GM18868 (cell line): Measurements from ENCODE around the gene SLC5A1.

Source experiments
- ATAC-seq: cut with Tn5 transposase; IDR thresholded peaks from one replicate; pipeline ENCODE4 v1.9.1; 2021; ENCODE audit warnings: mild to moderate bottlenecking, moderate library complexity; ENCODE audit not compliant: unreplicated experiment

Gene SLC5A1

DNA sequence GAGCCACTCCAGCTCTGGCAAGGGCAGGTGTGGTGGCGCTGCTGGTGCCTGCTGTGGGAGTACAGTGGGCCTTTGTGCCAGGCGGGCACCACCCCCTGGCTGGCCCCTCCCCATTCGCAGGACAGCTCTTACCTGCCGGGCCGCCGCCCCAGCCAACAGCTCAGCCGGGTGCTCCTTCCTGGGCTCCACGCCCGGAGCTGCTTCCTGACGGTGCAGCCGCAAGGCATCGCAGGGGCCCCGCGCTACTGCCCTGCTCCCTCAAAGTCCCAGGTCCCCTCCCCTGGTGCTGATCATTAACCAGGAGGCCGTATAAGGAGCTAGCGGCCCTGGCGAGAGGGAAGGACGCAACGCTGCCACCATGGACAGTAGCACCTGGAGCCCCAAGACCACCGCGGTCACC lies at the start of gene SLC5A1:
Gene SLC5A1, plus strand, starts transcription at position 338 of the 400 bp plus-strand sequence. Its CDS starts 21 bp downstream, at position 359.
- ATAC-seq = no peak

DNA sequence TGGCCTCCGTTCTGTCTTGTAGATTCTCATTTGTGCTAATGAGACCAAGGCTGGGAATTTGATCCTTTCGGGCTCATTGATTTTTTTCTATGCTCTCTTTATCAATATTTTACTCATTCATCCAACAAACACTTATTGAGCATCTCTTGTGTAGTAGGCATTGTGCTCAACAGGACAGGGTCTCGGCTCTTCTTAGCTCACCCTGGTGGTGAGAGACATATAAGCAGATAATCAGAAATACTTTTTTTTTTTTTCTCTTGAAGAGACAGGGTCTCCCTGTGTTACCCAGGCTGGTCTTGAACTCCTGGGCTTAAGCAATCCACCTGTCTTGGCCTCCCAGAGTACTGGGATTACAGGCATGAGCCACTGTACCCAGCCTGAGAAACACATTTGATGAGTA lies 48.0 kb upstream of the SLC5A1 start:
- ATAC-seq = no peak

DNA sequence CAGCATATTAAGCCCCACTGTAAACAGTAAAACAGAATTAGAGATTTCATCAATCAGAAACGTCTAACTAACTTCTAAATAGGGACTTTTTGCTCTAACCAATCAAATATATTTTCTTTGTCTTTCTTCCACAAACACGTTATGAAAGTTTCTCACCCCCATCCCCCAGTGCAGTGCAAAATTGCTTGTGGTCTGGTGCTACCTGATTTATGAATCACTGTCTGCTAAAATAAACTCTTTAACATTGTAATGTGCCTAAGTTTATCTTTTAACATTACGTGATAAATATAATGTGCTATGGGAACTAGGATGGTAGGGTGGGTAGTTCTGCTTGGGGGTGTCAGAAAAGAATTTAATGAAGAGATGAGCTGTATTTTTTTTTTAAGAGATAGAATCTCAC lies 47.3 kb upstream of the SLC5A1 start:
- no peak for ATAC-seq

- ATAC-seq = no peak
Observed at GRCh38 chr22:31998784-31999385, 44.2 kb upstream of the SLC5A1 start.

GRCh38 chr22:32000181-32000580 lies 42.9 kb upstream of the SLC5A1 start:
- no peak for ATAC-seq

DNA sequence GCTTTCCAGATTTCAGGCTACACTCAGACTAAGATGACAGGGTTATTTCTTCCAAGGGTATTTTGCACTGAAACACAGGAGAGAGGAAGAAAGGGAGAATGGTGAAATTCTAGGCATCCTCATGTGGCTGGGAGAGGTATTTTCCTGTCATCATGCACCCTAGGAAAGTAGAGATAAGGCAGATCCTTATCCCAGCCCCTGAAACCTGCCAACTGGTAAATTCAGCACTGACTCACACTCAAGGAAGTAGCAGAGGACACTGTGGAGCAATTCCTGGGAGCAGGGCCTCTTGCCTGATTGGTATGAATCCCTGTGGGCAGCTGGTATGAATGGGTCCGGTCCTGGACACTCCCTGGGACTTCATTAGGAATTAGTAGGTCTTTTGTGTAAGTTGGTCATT lies 37.6 kb upstream of the SLC5A1 start:
- no peak for ATAC-seq

GRCh38 chr22:32013200-32013599 lies 29.9 kb upstream of the SLC5A1 start:
- no peak for ATAC-seq

- ATAC-seq = no peak
Observed at GRCh38 chr22:32016081-32016480, 27.0 kb upstream of the SLC5A1 start.

DNA sequence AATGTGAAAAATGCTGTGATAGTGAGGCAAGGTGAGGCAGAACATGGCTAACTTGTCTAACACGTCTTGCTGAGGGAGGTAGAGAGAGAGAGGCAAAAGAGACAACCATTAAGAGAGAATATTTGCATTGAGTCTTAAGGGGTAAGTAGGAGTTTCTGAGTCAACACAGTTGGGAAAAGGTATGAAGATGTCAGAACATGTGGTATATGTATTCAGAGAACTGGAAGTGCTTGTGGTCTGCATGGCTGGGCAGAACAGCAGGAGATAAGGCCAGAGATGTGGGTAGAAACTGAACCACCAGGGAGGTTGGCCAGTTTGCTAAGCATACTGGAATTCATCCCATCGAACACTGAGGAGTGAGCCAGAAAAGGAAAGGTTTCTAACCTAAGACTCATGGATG lies 25.0 kb upstream of the SLC5A1 start:
- no peak for ATAC-seq

DNA sequence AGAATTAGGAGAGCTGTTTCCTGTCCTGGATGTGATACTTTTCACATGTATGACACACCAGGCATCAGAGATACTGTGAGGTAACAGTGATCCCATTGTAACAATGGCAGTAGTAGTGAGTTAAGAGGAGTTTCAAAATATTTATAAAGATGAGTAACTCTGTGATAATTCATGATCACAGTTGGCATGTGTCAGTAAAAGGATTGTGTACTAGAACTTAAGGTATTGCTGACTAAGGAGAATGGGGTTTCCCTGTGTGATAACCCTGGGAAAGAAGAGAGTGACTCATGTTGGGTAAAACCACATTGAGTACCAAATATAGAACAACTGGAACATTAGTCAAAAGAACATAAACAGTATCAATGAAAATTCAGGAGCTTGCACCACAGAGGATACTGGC lies 22.9 kb upstream of the SLC5A1 start:
- ATAC-seq = no peak

DNA sequence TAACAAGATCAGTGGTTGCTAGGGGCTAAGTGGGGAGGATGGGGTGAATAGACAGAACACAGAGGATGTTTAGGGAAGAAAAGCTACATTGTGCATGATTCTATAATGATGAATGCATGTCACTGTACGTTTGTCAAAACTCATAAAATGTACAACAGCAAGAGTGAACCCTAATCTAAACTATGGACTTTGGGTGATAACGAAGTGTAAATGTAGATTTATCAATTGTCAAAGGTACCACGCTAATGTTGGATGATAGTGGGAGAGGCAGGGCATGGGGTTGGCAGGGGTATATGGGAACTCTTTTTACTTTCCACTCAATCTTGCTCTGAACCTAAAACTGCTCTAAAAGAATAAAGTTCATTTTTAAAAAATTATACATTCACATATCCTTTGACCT lies 21.3 kb upstream of the SLC5A1 start:
- ATAC-seq = no peak

DNA sequence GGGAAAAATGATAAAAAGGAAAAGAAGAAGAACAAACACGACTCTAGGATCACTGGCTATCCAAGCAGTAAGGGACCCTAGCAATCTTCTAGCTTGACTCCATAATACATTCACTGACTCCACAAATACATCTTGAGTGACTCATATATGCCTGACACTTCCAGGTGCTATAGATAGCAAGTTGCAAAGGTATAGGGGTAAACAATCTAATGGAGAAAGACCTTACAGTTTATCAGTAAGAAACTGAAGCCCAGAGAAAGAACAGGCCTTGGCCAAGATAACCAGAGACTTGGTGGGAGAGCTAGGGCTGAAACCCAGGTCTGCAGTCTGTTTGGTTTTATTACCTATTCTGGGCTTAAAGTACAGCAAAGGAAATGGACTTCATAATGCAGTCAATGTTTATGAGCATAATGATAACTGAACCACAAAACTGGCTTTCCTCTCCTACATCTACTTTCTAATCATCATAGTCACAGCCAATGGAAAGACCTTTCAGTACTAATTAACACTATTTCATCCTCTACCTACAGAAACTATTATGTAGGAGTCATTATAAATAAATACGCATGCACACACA lies 19.7 kb upstream of the SLC5A1 start:
- ATAC-seq = no peak

GRCh38 chr22:32024796-32025195 lies 18.3 kb upstream of the SLC5A1 start:
- ATAC-seq = no peak

DNA sequence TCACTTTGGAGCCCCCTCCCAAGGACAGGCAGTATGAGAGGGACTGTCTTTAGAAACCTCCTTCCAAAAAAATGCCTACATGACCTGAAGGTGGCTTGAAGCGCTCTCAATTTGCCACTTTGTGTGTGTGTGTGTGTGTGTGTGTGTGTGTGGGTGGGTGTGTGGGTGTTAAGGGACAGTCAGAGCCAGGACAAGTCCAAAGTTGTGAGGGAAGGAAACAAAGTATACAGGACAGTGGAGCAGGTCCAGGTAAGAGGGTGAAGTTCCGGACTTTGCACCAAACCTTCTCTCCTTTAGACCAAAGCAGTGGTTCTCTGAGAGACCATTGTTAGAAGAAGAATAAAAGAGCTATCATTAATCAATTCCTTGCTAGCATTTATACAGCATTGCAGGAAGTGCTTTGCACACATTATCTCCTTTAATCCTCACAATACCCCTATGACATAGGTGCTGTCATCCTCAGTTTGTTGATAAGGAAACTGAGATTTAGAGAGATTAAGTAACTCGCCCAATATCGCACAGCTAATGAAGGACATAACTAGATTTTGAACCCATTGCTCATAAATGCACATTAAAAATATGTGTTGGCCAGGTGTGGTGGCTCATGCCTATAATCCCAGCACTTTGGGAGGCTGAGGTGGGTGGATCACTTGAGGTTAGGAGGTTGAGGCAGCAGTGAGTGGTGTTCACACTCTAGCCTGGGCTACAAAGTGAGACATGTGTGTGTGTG lies 12.4 kb upstream of the SLC5A1 start:
- no peak for ATAC-seq

GRCh38 chr22:32031466-32031865 lies 11.6 kb upstream of the SLC5A1 start:
- ATAC-seq = no peak

GRCh38 chr22:32034275-32034674 lies 8.8 kb upstream of the SLC5A1 start:
- ATAC-seq = no peak

GRCh38 chr22:32037236-32037635 lies 5.8 kb upstream of the SLC5A1 start:
- ATAC-seq = no peak

GRCh38 chr22:32040324-32040904 lies 2.6 kb upstream of the SLC5A1 start:
- ATAC-seq = no peak

DNA sequence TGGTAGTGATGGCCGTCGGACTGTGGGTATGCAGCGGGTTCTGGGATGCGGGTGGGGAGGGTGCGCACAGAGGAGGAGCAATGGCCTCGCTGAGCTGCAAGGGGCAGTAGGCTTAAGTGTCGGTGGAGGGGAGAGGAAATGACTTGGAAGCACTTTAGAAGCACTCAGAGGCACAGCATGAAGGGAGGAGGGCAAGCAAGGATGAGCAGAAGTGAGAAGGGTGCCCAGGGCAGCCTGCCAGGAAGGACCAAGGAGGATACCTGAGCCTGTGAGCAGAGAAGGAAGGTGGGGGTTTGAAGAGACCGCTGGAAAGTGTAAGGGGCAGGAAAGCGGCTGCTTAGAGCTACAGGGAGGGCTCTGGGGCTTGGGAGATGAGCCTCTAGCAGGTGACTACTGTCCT lies 330 bp downstream of the SLC5A1 start:
- no peak for ATAC-seq

DNA sequence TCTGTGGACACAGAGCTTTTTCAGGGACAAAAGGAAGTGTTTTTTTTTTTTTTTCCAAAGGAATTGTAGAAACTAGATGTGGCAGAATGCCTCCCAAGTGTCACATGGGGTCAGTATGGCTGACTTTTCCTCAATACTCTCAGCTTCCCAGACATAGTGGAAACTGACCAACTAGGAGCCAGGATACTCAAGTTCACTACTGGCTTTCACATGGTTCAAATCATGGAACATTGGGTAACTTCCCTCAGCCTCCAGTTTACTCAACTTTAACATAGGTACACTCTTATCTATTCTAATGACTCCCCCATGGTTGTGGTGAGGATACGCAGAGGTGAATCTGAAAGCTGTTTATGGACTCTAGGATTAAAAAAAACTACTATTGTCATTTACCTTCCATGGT lies 1.4 kb downstream of the SLC5A1 start:
- no peak for ATAC-seq

DNA sequence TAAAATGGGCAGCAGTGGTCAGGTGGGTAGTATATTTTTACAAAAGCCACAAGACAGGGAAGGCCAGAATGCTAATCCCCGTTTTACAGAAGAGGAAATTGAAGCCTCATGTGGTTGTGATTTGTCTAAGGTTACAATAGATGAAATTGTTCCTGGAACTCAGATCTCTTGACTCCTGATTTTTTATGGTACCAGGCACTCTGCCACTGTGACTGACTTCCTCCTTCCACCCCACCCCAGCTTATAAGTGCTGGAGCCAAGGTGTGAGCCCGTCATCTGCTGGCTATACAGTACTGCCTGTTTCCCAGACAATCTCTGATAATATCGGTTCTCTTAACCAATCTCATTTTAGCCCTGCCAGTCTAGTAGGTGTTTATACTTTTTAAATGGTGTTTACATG lies 1.9 kb downstream of the SLC5A1 start:
- no peak for ATAC-seq

GRCh38 chr22:32048069-32048468 lies 5.0 kb downstream of the SLC5A1 start:
- ATAC-seq = no peak
